Endothelial cell of umbilical vein (primary cell): ENCODE data around the gene FIGNL2. TPM values are rescaled to one million over a fixed set of nuclear protein-coding genes. Genes with fewer than 3 reads are reported as not detected.

ENCODE experiments used
- BruUV-seq: library from RNA; stranded (reverse); fragments of 400-500 nt; replicated peaks from 2 replicates; lab custom pipeline; 2021; lab: Mats Ljungman, UMichigan
- CTCF ChIA-PET: fragments of 300-600, 350-600 bp; sonication (Branson Sonifier 250); formaldehyde crosslinking; loops from one replicate; lab custom pipeline; 2021; ENCODE audit warnings: antibody characterized with exemption, inconsistent platforms; lab: Charles Lee
- POLR2A ChIA-PET: fragments of 300-600, 350-600 bp; sonication (Branson Sonifier 250); formaldehyde crosslinking; loops from one replicate; lab custom pipeline; 2021; ENCODE audit warnings: antibody characterized with exemption, inconsistent platforms; lab: Charles Lee
- DNase-seq: peaks from one replicate; pipeline ENCODE4 v3.0.0-alpha.2; 2011; ENCODE audit warnings: low read depth, low spot score
- FAIRE-seq: peaks from 2 replicates; lab custom pipeline; 2011; peaks lifted over from hg19 to GRCh38; lab: Jason Lieb, UNC
- H2AFZ ChIP-seq: 2 replicates; pipeline ENCODE4 v1.6.0; 2012; ENCODE audit warnings: low read depth, low read length, control low read depth, inconsistent platforms
- H3K27ac ChIP-seq: 2 replicates; pipeline ENCODE4 v1.5.1; 2011; ENCODE audit warnings: low read depth, mild to moderate bottlenecking, control low read depth, low read length, moderate library complexity; ENCODE audit not compliant: insufficient read depth
- H3K27me3 ChIP-seq, 2 experiments: 2 replicates each; pipeline versions ENCODE4 v1.6.0 to v1.6.1; 2011; ENCODE audit warnings: low read length in 2 of 2, mixed read lengths in 1 of 2; ENCODE audit not compliant: control insufficient read depth in 2 of 2, insufficient read depth in 2 of 2
- H3K36me3 ChIP-seq, 2 experiments: 2 replicates in 1 of 2; 3 replicates in 1 of 2; pipeline ENCODE4 v1.5.1; 2011; ENCODE audit warnings: low read length in 2 of 2, mild to moderate bottlenecking in 1 of 2, moderate library complexity in 1 of 2; ENCODE audit not compliant: control insufficient read depth in 2 of 2, insufficient read depth in 2 of 2; ENCODE audit errors: extremely low read depth in 1 of 2
- H3K4me1 ChIP-seq: 3 replicates; pipeline ENCODE4 v1.5.1; 2011; ENCODE audit warnings: mild to moderate bottlenecking, low read length; ENCODE audit not compliant: control insufficient read depth, insufficient read depth; ENCODE audit errors: extremely low read depth
- H3K4me2 ChIP-seq: 2 replicates; pipeline ENCODE4 v1.6.1; 2011; ENCODE audit warnings: low read length, control low read depth, mixed read lengths; ENCODE audit not compliant: insufficient read depth
- H3K4me3 ChIP-seq, 3 experiments: fragments of 200-600 bp in 1 of 3; sonication (generic), shearing (Covaris generic) in 1 of 3; replicated peaks in 1 of 3; 2 replicates each; pipeline ENCODE4 v1.5.1; 2011 to 2016; ENCODE audit warnings: control low read depth in 3 of 3, low read length in 3 of 3, mild to moderate bottlenecking in 2 of 3, inconsistent platforms in 1 of 3, low read depth in 1 of 3, moderate library complexity in 1 of 3; ENCODE audit not compliant: insufficient read depth in 1 of 3
- H3K79me2 ChIP-seq: 2 replicates; pipeline ENCODE4 v1.6.0; 2012; ENCODE audit warnings: low read length, inconsistent platforms; ENCODE audit not compliant: control insufficient read depth, insufficient read depth
- H3K9ac ChIP-seq: replicated peaks from 2 replicates; pipeline ENCODE3; 2011; ENCODE audit warnings: low read length, control low read depth; ENCODE audit not compliant: insufficient read depth; ENCODE audit errors: extremely low read depth
- H3K9me1 ChIP-seq: replicated peaks from 3 replicates; pipeline ENCODE4 v1.6.0; 2011; ENCODE audit warnings: mild to moderate bottlenecking, low read length; ENCODE audit not compliant: control insufficient read depth, insufficient read depth; ENCODE audit errors: extremely low read depth
- H3K9me3 ChIP-seq: replicated peaks from 2 replicates; pipeline ENCODE4 v1.5.1; 2012; ENCODE audit warnings: low read length, inconsistent platforms; ENCODE audit not compliant: control insufficient read depth, insufficient read depth
- H4K20me1 ChIP-seq: replicated peaks from 2 replicates; pipeline ENCODE3; 2011; ENCODE audit warnings: mild to moderate bottlenecking, low read length; ENCODE audit not compliant: control insufficient read depth, insufficient read depth; ENCODE audit errors: extremely low read depth
- CTCF ChIP-seq, 2 donors: IDR thresholded peaks; 1 replicate in 1 of 2; 2 replicates in 1 of 2; pipeline ENCODE4 v1.5.1; 2011; ENCODE audit warnings: low read length in 2 of 2, mild to moderate bottlenecking in 2 of 2, moderate library complexity in 2 of 2, control low read depth in 1 of 2, inconsistent platforms in 1 of 2, low read depth in 1 of 2; ENCODE audit not compliant: insufficient read depth in 1 of 2; ENCODE audit errors: extremely low read depth in 1 of 2
- EZH2 ChIP-seq: IDR thresholded peaks from 2 replicates; pipeline ENCODE4 v1.6.1; 2012; ENCODE audit warnings: borderline replicate concordance, low read depth, mild to moderate bottlenecking, moderate library complexity, low read length, inconsistent platforms; ENCODE audit not compliant: severe bottlenecking
- MAX ChIP-seq: IDR thresholded peaks from 2 replicates; pipeline ENCODE4 v1.6.1; 2011; ENCODE audit not compliant: insufficient read depth, insufficient read length
- MYC ChIP-seq: IDR thresholded peaks from one replicate; pipeline ENCODE4 v1.6.1; 2011; ENCODE audit warnings: mild to moderate bottlenecking, low read depth, low read length
- POLR2A ChIP-seq: IDR thresholded peaks from 2 replicates; pipeline ENCODE4 v1.6.1; 2012; ENCODE audit warnings: low read depth, mild to moderate bottlenecking, control low read depth, low read length
- POLR2AphosphoS5 ChIP-seq: IDR thresholded peaks from 2 replicates; pipeline ENCODE4 v1.6.1; 2012; ENCODE audit warnings: low read depth, mild to moderate bottlenecking, control low read depth, low read length, moderate library complexity; ENCODE audit not compliant: insufficient read depth
- dilution Hi-C: fragments of 300-500 bp; cut with MboI; formaldehyde crosslinking; loops from one replicate; pipeline ENCODE4 v1.15.0; 2019; ENCODE audit warnings: low sequenced_read_pairs; ENCODE audit not compliant: extremely low pct_ligation_motif_present
- intact Hi-C: fragments of 100-400 bp; cut with micrococcal nuclease; formaldehyde crosslinking; loops from one replicate; pipeline ENCODE4 v1.10.0; 2022
- polyA plus RNA-seq, 4 experiments: library from polyadenylated mRNA; depleted of rRNA in 3 of 4; stranded (reverse) in 3 of 4; unstranded in 1 of 4; fragments of >200 nt; gene quantifications; 2 replicates each; pipeline versions ENCODE4 v1.2.1 to v1.2.3, GENCODE V29; 2011 to 2012; ENCODE audit warnings: missing spikeins in 1 of 4
- total RNA-seq: library from RNA; stranded (reverse); gene quantifications from 2 replicates; pipeline ENCODE4 v1.2.3, GENCODE V29; 2021

FIGNL2 gene
- total and polyA plus RNA-seq, 2 donors (not counting 3 experiments of a cell fraction or from before 2014, with no cell fraction given): 1.4 to 2.4 TPM

GRCh38 chr12:51825216-51825615, 23.3 kb downstream of the FIGNL2 start:
- TF ChIP-seq POLR2AphosphoS5: no peak
- TF ChIP-seq CTCF (IDR thresholded peaks at IDR 0.05; ENCODE audit: extremely low read depth in 1 of 2, insufficient read depth in 1 of 2, low read depth in 1 of 2, low read length in 2 of 2): no peak
- no peak for TF ChIP-seq MAX
- TF ChIP-seq MYC: no peak
- TF ChIP-seq EZH2: no peak
- TF ChIP-seq POLR2A: no peak
- no peaks in the 10 kb centered on the region for H3K27me3 ChIP-seq
- no peaks in the 10 kb centered on the region for H3K9me3 ChIP-seq
- ChIA-PET POLR2A (no interaction called here), CTCF (interaction anchor here (0.7 to 4.7 kb wide), 7 partner anchors 7 to 404 kb away, joined by 3 to 105 read pairs (median 43); a partner anchor contains a TSS)
- H3K27ac ChIP-seq: no peak overlapping the region
- no peak overlapping the region for H3K4me2 ChIP-seq
- no peaks in the 10 kb centered on the region for H4K20me1 ChIP-seq
- DNase-seq: no peak
- BruUV-seq: no TSS peak
- no peaks in the 10 kb centered on the region for H3K9me1 ChIP-seq
- H3K4me1 ChIP-seq: peaks cover 3% of the 10 kb centered on the region
- no peak overlapping the region for H3K9ac ChIP-seq
- no peak overlapping the region for H3K4me3 ChIP-seq
- no peaks in the 10 kb centered on the region for H3K36me3 ChIP-seq
- dilution Hi-C loops (no loop called here), intact Hi-C loops (no loop called here)
- no peak for FAIRE-seq
- H2AFZ ChIP-seq: no peak overlapping the region
- no peaks in the 10 kb centered on the region for H3K79me2 ChIP-seq
